ENCODE results near the gene FAM204A.

FAM204A gene

DNA sequence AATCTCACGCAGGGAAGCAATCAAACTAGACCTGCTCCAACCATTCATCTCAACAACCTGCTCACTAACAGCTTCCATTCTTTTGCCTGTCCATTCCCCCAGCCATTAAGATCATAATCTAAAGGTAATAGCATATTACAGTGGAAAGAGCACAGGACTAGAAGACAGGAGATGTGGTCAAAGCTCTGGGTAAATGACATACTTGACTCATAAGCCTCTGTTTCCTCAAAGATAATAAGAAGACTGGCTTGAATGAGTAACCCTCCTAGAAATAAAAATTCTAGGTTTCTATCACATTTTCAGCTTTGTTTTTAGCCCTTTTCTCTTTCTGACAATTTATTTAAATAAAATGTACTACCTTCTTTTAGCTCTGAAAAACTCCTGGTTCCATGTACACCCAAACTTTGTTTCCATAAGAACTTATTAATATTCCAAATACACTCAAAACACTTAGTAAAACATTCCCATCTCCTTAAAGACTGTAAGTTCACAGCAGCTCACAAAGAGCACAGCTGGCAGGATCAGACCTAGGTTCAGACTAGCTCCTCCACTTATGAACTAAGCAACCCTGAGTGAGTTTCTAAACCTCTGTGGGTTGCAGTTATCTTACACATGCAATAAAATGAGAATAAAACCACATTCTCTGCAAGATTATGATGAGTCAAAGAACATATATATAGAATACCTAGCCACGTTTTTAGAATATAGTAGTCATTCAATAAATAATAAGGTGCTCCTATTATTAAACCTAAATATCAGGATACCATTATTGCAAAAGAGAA is 11.6 kb downstream of the FAM204A start:
- DNase-seq (ENCODE audit: low read depth in 2 of 2): no peak

DNA sequence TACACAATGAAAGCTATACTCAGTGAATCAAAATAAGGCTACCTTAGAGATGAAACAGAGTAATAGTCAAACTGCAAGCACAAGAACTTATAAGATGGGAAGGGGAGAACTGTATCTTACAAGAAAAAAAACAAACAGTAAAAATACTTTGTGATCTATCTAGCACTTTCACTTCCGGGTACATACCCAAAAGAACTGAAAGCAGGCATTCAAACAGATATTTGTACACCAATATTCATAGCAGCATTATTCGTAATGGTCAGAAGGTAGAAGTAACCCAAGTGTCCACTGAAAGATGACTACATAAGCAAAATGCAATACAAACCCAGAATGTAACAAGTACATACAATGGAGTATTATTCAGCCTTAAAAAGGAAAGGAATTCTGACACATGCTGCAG is 18.0 kb downstream of the FAM204A start:
- DNase-seq (ENCODE audit: low read depth in 2 of 2): no peak

DNA sequence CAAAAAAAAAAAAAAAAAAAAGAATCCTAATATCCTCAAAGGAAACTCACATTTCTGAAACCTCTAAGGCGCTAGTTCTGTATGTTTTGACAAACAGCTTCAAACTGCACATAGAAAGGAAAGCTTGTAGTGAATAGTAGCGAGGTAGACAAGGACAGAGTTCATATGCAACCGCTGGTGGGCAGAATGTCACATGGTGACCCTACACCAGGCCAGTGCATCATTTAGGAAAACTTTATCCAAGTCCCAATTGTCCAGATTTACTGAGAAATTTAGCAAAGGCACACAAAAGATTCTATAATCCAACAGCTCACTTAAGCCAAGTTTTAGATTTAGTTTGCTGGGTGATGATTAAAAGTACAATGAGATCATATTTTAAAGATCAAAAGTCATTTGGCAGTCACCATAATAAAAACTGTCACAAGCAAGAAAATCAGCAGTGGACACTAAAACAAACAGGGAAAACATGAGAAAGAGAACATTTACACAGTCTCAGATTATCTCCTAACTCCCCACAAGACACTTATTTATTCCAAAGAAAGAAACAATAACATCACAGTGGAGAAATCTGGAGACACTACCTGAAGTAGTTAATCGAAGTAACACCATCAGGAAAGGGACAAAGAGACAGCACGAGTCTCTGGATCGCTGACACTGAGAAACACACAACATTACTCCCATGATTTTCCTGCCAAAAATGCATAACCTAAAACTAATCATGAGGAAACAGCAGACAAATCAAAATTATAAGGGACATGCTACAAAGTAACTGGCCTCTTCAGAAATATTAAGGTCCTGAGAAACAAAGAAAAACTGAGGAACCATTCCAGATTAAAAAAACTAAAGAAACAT is 20.2 kb downstream of the FAM204A start:
- DNase-seq (ENCODE audit: low read depth in 2 of 2): no peak

DNA sequence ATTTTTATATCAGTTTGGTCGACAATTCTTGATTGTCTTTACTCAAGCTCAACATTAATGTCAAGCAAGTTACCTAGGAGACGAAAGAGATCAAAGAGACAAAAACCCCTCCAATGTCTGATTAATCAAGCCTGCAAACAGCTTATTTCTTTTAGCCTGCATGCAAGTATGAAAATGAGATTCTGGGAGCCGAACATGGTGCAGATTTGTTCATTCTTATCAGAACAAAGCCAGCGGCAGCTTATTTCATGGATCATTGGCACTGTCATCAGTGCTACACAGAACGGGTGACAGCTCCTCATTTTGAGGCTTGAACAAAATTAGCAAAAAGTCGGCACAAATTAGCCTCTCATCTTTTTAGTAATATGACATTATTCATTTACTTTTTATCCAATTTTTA is 26.5 kb downstream of the FAM204A start:
- DNase-seq (ENCODE audit: low read depth in 2 of 2): no peak

DNA sequence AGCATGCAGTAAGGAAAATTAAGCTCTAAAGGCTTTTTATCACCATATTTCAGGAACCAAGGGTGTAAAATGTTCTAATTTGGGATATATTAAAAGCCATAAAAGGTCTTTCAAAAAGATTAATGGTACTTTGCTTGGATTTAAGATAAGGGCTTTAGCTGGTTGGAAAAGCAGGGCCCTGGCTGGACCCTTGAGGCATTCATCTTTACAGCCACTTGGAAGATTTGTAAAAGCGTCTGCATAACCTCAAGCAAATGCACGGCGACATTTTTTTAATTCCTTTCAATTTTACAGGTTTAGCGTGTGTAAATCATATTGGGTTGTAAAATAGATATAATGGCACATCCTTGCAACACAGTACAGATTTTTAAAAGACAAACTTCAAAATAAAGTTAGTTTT is 27.2 kb downstream of the FAM204A start:
- DNase-seq (ENCODE audit: low read depth in 2 of 2): no peak

DNA sequence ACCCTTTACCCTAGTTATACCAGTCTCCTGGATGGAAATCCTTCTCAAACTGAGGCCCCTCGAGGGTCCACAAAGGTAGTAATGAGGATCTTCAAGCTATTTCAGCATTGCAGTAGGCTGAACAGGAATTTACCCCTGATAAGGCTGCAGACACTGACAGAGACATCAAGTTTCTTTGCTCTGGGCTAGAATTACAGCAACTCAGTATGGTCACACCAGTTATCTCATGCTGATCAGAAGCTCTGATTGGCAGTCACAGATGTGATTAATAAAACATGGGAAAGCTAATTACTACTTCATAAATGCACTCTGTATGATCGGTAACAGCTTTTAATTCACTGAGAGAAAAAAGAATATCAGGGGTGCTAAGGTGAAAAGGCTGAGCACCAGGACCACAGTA is 30.6 kb downstream of the FAM204A start:
- DNase-seq (ENCODE audit: low read depth in 2 of 2): no peak

DNA sequence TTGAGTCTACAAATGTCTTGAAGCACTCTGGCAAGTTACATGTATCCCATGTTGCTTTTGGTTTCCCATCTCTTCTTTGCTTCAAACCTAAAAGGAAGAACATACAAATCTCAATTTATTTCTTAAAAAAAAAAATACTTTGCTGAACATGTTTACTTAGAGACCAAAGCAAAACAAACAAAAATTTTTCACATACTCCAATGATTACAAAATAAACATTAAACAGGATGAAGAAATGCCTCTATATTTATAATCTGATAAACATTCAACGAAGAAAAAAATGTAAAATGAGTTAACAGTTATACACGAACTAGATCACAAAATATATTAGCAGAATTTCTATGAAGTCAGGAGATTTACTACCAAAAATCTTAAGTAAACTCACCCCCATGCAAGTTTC is 31.3 kb downstream of the FAM204A start:
- no peak for DNase-seq (ENCODE audit: low read depth in 2 of 2)

DNA sequence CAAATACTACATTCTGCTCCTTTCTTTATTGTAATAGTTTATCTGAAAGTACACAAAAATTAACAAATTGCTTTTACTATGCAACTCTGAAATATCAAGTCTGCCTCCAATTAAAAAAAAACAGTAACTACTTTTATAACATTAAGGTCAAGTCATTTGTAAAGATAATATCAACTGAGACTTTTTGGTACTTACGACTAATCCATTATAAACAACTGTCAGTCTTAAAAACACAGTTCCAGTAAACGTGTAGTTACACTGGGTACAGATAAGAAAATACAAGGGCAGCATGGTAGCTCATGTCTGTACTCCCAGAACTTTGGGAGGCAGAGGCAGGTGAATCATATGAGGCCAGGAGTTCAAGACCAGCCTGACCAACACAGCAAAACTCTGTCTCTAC is 32.2 kb downstream of the FAM204A start:
- no peak for DNase-seq (ENCODE audit: low read depth in 2 of 2)

DNA sequence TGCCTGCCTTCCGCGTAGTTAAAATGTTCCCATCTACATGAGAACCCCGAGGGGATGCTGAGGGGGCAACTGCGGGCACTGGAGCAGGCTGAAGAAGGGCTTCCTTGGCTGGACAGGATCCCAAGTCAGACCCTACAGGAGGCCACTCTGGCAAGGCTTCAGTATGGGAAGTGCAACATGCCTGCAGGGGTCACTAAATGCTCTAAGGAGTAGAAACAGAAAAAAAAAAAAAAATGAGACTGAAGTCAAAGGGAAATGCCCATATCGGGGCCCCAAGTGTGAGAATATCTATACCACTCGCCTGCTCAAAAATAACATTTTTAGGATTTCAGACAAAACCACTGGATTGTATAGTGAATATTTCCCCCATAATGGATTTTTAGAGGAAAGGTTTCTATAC is 33.5 kb downstream of the FAM204A start:
- DNase-seq (ENCODE audit: low read depth in 2 of 2): no peak

DNA sequence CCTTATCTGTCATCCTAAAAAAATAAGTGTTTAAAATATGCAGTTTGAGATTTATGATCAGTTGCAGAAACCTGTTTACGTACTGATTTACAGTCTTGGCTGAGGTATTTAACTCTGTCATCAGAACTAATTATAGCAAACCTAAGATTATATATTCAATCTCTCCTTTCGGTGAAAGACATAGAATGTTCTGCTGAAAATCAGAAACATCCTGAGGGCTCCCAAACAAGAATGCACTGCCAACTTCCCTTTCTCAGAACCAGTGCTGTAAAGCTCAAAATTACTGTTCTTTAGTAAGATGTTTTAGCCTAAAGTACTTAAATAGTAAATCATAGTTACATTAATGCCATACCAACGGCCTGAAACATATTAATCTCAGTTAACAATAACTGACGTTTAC is 34.3 kb downstream of the FAM204A start:
- no peak for DNase-seq (ENCODE audit: low read depth in 2 of 2)

DNA sequence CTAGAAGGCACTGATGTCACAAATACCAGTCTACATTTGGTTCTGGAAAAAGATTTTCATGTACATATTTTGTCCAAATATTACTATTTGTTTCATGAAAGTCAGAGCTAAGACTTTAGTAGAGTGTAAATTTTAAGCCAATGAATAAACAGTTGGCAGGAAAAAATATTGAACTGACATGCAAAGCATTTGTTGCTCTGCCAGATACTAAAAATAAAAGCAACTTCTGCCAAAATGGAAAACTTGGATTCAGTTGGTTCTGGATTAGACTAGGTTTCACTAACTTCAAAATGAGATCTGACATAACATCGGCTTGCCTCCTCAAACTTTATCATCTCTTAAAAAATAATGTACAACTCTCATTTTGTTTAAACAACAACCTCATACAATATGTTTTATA is 34.9 kb downstream of the FAM204A start:
- no peak for DNase-seq (ENCODE audit: low read depth in 2 of 2)

DNA sequence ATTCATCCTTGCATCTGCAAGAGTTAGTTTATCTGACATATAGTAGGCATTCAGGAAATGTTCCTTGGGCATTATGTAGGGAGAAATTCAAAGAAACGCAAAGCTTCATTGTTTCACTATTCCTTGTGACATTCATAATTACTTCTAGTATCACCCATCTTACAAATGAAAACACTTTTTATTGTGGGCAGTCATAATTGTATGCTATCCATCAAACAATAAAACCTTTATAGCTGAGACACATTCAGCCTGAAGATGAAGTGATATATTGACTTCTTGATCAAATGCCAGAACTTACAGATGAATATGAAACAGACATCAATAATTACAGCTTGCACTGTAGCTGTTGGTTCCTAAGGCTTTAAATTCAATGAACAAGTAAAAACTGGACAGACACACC is 36.4 kb downstream of the FAM204A start:
- DNase-seq (ENCODE audit: low read depth in 2 of 2): no peak

DNA sequence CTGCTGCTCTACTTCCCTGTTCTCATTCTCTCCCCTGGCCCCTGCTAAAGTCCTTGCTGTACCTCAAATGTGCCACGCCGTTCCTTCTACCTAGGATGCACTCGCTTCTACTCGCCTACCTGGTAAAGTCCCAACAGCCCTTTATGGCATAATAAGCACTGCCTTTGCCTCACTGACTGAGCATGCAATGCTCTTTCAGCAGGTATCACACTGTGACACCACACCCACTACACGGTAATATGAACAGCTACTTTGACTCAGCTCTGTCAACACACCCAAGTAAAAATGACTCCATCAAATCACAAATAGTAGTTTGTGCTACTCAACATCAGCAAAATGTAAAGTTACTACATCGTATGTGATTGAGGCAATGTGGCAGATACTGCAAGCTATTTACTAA is 37.6 kb downstream of the FAM204A start:
- DNase-seq (ENCODE audit: low read depth in 2 of 2): no peak

DNA sequence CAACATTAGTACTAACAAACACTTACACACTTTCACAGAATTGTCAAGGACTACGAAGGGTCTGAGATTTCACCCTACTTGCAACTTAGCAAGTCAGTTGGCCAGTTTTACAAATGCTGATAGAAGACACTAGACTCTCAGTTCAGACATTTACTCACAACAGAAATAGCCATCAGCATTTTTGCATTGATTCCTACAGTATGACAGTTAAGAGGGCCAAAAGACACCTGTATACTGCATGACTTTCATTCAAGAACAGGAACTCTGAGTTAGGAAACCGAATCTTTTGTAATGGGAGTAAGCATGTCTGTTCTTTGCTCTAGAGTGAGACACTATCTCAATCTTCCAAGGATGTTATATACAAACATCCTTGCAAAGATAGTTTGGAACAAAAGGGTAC is 40.9 kb downstream of the FAM204A start:
- DNase-seq (ENCODE audit: low read depth in 2 of 2): no peak

DNA sequence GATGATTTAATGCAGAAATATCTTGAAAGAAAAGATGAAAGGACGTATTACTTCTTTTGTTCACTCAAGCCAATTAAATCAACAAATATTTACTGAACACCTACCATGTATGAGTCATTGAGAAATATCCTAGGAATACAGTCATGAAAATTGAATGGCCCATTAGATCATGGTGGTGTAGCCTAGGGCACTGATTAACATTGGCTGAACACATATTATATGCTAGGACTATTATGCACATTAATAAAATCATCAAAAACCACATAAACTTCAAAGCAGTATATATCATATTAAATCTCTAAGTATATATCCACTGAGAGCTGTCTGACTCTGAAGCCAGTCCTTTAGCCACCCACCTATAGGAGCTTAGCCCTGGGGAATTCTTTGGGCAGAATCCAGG is 41.8 kb downstream of the FAM204A start:
- DNase-seq (ENCODE audit: low read depth in 2 of 2): no peak

DNA sequence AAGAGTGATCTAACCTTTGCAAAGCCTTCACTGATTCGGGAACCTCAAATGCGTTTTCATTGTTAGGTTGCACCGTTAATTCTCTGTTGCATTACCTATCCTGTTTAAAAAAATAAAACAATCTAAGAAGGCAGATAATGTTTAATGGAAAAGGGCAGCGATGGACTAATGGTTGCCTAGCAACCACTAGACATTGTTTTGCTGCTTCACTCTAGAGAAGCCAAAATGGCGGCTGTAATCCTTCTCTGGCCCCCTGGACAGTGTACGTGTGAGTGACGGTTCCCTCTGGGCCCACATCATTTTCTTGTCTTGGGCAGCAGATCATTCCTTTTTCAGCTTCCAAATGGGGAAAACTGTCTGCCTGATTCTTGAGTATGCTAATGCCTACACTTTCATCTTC is 43.3 kb downstream of the FAM204A start:
- no peak for DNase-seq (ENCODE audit: low read depth in 2 of 2)

DNA sequence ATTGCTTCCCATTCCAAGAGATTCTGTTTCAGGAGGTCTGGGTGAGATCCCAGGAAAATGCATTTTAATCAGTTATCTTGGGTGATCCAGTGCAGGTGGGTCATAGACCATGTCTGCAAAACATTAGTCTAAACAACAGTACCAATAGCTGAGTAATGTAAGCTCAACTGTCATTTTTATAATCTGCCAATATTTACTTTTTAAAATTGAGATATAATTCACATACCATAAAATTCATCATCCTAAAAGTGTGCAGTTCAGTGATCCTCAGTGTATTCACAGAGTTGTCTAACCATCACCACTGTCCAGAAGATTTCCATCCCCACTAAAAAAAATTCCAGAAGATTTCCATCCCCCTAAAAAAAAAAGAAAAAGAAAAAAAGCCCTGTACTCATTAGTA is 51.0 kb downstream of the FAM204A start:
- DNase-seq (ENCODE audit: low read depth in 2 of 2): no peak

DNA sequence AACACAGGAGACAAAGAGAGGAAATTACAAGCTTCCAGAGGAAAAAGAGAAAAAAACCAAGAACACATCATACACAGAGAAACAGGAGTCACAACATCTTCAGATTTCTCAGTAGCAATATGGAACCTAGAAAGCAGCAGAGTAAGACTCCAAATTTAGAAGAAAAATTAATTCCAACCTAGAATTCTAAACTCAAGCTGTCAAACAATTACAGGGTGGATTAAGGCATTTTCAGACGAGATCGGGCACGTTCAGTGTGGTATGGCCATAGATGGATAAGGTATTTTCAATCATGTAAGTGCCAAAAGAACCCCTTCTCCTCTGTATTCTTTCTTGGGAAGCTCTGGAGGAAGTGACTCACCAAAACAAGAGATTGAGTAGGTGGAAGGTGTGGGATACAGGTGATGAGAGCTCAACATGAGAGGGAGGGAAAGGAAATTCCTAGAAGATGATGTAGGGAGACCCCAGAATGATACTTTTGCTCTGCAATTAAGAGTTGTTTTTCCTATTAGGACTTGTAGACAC is 51.6 kb downstream of the FAM204A start:
- DNase-seq (ENCODE audit: low read depth in 2 of 2): no peak

DNA sequence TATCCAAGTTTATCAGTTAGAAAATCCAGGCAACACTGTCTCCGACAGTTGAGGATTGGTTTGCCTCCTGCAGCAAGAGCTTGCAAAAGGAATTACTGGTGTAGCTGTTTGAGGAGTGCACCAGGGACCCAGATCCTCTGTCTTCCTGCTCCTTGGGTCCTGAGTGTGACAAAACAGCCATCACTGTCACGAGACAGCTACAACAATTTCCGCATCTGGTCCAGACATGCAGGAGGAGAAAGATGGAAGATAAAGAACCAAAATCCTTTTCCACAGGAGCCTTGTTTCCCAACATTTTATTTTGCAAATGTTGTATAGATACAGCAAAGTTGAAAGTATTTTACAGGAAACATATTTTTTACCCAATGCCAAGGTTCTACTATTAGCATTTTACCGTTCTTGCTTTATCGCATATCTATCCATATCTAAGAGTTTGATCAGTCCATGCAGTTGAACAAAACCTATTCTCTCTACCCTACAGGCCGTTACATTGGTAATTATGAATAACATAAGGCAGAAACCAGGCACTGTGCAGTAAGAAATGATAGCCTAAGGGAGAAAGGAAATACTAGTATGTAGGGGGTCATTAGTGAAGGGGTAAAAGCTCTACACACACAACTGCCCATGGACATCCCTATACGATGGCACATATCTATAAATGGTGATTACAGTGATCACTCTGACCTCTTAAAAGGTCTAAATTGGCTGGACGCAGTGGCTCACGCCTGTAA is 54.9 kb downstream of the FAM204A start:
- no peak for DNase-seq (ENCODE audit: low read depth in 2 of 2)

DNA sequence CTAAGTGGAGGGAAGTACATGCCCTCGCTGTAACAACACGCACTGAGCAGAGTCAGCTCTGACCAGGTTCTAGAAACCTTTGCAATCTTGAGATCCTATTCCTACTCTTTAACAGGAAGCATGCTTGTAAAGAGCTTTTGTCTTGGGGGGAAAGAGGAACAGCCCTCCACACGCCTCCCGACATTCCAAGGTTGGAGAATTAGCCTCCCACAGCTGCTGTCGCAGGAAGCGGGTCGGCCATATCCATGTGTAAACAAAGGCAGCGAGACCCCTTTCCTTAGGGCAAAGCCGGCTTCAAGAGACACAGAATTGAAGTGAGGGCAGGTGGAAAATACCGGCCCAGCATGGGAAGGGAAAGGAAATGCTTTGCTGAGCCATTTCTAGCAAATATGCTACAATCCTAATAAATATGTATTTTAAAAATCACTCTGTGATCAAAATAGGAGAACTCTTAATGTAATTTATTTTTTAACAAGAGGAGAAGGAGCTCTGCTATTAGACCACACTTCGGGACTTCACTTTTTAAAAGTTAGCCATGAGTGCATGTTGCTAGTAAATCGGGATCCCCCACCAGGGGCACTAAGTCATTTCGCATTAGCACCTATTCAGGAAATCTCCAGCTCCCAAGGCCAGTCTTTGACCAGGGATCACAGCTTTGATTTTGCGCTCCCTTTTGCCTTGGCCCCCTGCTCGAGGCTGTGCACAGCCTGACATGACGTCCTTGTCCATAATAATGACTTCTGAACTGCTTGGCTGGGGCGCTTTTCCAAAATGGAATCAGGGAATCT is 55.9 kb downstream of the FAM204A start:
- no peak for DNase-seq (ENCODE audit: low read depth in 2 of 2)

DNA sequence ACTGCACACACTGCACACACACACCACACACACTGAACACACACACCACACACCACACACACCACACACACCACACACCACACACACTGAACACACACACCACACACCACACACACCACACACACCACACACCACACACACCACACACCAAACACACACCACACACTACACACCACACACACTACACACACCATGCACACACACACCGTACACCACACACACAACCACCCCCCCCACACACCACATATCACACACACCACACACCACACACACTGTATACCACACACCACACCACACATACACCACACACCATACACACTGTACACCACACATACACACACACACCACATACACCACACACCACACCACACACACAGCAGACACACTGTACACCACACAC is 59.5 kb downstream of the FAM204A start:
- no peak for DNase-seq (ENCODE audit: low read depth in 2 of 2)

DNA sequence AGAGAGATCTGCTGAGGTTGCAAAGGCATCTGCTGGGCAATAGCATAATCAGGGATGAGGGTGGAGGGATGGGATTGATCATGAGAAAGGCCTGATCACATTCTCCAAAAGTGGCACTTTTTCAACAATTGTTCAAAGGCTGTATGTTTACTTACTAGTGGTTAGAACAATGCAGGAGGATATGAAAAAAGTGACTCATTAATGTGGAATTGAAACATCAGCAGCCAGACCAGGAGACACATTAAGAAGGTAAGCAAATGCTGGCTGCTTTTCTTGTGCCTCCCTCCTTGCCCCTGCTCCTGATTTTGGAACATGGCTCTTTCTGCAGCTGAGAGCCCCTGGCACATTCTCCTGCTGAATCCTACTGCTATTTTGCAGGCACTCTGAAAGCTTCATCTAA is 63.5 kb downstream of the FAM204A start:
- DNase-seq (ENCODE audit: low read depth in 2 of 2): no peak
